ENCODE results near the gene NPAS3. TPM values are rescaled to one million over a fixed set of nuclear protein-coding genes. Genes with fewer than 3 reads are reported as not detected.

The NPAS3 gene
- polyA plus RNA-seq, 2 of the 4 experiments (the other 2 are of a cell fraction), result not detected

GRCh38 chr14:33555710-33556350, 617.2 kb downstream of the NPAS3 start:
- Histone ChIP-seq H3K4me2 (no peak overlapping the region), H3K9me3 (no peaks in the 10 kb centered on the region), H3K4me3 (no peak overlapping the region), H3K27ac (no peak overlapping the region), H3K4me1 (no peaks in the 10 kb centered on the region)
- 13% methylated on average over 5 of the region's 5 CpGs for WGBS (ENCODE audit: missing lambda C conversion rate)
- ChIA-PET CTCF (interaction anchor here (0.5 kb wide), 1 partner anchor 467 kb away, joined by 4 read pairs; no protein-coding TSS in a partner anchor), POLR2A (no interaction called here)
- DNase-seq (ENCODE audit: low read depth in 1 of 2, low spot score in 1 of 2) (no peak), FAIRE-seq (no peak), ATAC-seq (no peak)
- TF ChIP-seq ZSCAN20 (CRISPR knock-in tag; IDR thresholded peaks at IDR 0.05) (no peak), SREBF2 (IDR thresholded peaks at IDR 0.05) (no peak), EHMT2 (IDR thresholded peaks at IDR 0.05; ENCODE audit: low read depth) (no peak), TFCP2L1 (CRISPR knock-in tag; IDR thresholded peaks at IDR 0.05) (no peak), ESRRA (IDR thresholded peaks at IDR 0.05; ENCODE audit: borderline replicate concordance, low read length) (no peak), NPAS2 (CRISPR knock-in tag; IDR thresholded peaks at IDR 0.05; ENCODE audit: borderline replicate concordance) (no peak), HES2 (IDR thresholded peaks at IDR 0.05) (no peak), E2F6 (IDR thresholded peaks at IDR 0.05; ENCODE audit: borderline replicate concordance, low read depth) (no peak), HEYL (CRISPR knock-in tag; IDR thresholded peaks at IDR 0.05) (no peak), EP300 (IDR thresholded peaks at IDR 0.05) (no peak), ZNF302 (CRISPR knock-in tag; IDR thresholded peaks at IDR 0.05) (no peak), KDM5A (IDR thresholded peaks at IDR 0.05) (no peak), JUNB (IDR thresholded peaks at IDR 0.05) (no peak), RAD21 (conservative IDR thresholded peaks at IDR 0.05 in 1 of 2, IDR thresholded peaks at IDR 0.05 in 1 of 2) (no peak), ZC3H11A (IDR thresholded peaks at IDR 0.05) (no peak), REST (IDR thresholded peaks at IDR 0.05) (no peak)

GRCh38 chr14:33556382-33557121, 617.9 kb downstream of the NPAS3 start:
- no peak overlapping the region for H3K4me2 ChIP-seq
- H3K4me1 ChIP-seq, result no peaks in the 10 kb centered on the region
- no peak for ATAC-seq
- H3K27ac ChIP-seq, result no peak overlapping the region
- FAIRE-seq, result no peak
- H3K4me3 ChIP-seq, result no peak overlapping the region
- 8% methylated on average over 2 of the region's 2 CpGs for WGBS (ENCODE audit: missing lambda C conversion rate)
- POLR2A ChIA-PET, result no interaction called here
- CTCF ChIA-PET, result no interaction called here
- no peaks in the 10 kb centered on the region for H3K9me3 ChIP-seq
- no peak for TF ChIP-seq MAZ (IDR thresholded peaks at IDR 0.05; ENCODE audit: borderline replicate concordance, low read depth, low read length)
- no peak for TF ChIP-seq NR3C1 (IDR thresholded peaks at IDR 0.05)
- TF ChIP-seq MYC (IDR thresholded peaks at IDR 0.05; ENCODE audit: borderline replicate concordance, low read length), result no peak
- TF ChIP-seq RARB (CRISPR knock-in tag; IDR thresholded peaks at IDR 0.05), result no peak
- no peak for TF ChIP-seq NFE2L2 (conservative IDR thresholded peaks at IDR 0.05; ENCODE audit: low read length)
- no peak for TF ChIP-seq EHMT2 (IDR thresholded peaks at IDR 0.05; ENCODE audit: low read depth)
- no peak for TF ChIP-seq HOXB5 (CRISPR knock-in tag; IDR thresholded peaks at IDR 0.05)
- no peak for TF ChIP-seq HEYL (CRISPR knock-in tag; IDR thresholded peaks at IDR 0.05)
- TF ChIP-seq BHLHE40 (IDR thresholded peaks at IDR 0.05; ENCODE audit: low read depth, low read length), result no peak
- TF ChIP-seq SMC3 (IDR thresholded peaks at IDR 0.05), result no peak
- no peak for TF ChIP-seq CTCF (IDR thresholded peaks at IDR 0.05)
- TF ChIP-seq HMGXB4 (CRISPR knock-in tag; IDR thresholded peaks at IDR 0.05; ENCODE audit: borderline replicate concordance), result no peak
- no peak for TF ChIP-seq POLR2A (IDR thresholded peaks at IDR 0.05; ENCODE audit: low read length)
- no peak for TF ChIP-seq RAD21 (conservative IDR thresholded peaks at IDR 0.05 in 1 of 2, IDR thresholded peaks at IDR 0.05 in 1 of 2)
- no peak for TF ChIP-seq POLR2AphosphoS2 (conservative IDR thresholded peaks at IDR 0.05; ENCODE audit: low read length)
- TF ChIP-seq CHD4 (IDR thresholded peaks at IDR 0.05; ENCODE audit: borderline replicate concordance), result no peak
- no peak for DNase-seq (ENCODE audit: low read depth in 1 of 2, low spot score in 1 of 2)

Data from A549 (cell line).